Activated CD4-positive, CD25-positive, alpha-beta regulatory T cell treated with anti-CD3 and anti-CD28 coated beads, Interleukin-2, amount 50 U/mL, for 24 hours (primary cell): Measurements from ENCODE around the gene BAIAP2L2.
"Not testable (repeated sequence)": the region's sequence is repeated elsewhere in the genome, so short reads cannot be mapped to it uniquely, and the experiment has no call there.

Experiments used
- ATAC-seq, 2 donors: fragments of 150-1000 bp; cut with Tn5 transposase; one replicate each; pipeline ENCODE4 v1.10.0; 2021; ENCODE audit warnings: mild to moderate bottlenecking in 1 of 2, moderate library complexity in 1 of 2

The BAIAP2L2 gene

GRCh38 chr22:38080474-38080849, 30.0 kb downstream of the BAIAP2L2 start:
- ATAC-seq, result no peak

DNA sequence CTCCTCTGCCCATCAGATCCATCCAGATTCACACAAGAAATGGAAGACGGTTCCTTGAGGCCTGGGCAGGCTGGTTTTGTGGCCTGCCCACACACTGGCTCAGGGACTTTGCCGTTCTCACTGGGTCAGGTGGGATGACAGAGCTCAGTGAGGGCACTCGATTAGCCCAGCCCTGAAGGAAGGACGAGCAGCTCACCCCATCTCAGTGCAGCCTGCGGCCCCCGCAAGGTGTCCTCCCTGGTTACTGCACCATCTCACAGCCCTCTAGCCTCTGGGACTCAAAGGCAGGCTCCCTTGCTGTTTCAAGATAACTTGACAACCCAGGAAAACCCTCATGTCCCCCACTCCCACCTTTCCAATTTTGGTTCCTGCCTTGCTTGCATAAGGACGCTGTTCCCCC, 30.7 kb downstream of the BAIAP2L2 start:
- ATAC-seq, result no peak

GRCh38 chr22:38079208-38079607, 31.3 kb downstream of the BAIAP2L2 start:
- not testable (repeated sequence) for ATAC-seq

- no peak for ATAC-seq
These were observed 32.2 kb downstream of the BAIAP2L2 start for GRCh38 chr22:38078046-38078840.

DNA sequence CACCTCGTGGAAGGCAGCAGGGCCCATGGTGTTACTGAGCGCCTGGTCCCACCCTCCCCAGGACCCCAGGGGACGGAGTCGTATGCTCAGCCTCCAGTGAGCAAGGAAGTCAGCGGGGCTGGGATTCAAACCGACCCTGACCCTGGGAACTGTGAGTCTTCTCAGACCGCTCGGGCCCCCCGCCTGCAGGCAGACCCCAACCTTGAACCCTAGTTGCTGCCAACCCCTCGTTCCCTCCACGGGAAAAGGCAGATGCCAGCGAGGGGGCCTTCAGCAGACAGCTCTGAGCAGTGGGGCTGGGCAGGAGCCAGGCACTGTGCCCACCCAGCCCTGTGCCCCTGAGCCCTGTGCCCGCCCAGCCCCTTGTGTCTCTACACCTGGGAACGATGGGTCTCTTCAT, 32.9 kb downstream of the BAIAP2L2 start:
- ATAC-seq, result no peak

DNA sequence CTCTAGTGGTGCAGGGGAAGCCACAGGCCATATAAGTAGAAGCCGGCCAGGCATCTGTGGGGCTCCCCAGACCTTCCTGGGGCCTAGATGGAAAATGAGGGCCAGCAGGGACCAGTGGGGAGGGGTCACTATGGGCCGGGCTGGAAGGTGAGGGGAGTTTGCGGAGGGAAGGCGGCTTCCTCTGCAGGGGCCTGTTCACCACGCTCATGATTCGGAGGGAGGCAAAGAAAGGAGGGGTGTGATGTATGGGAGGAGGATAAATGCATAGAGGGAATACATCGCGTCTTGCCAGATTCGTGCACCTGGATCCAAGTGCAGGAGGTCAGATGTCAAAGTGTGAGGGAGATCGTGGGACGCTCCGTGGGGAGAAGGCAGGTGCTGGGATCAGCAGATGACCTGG, 33.4 kb downstream of the BAIAP2L2 start:
- no peak for ATAC-seq

- no peak for ATAC-seq
These were observed 34.5 kb downstream of the BAIAP2L2 start for GRCh38 chr22:38075961-38076360.

- no peak for ATAC-seq
These were observed 35.2 kb downstream of the BAIAP2L2 start for GRCh38 chr22:38075105-38075825.

DNA sequence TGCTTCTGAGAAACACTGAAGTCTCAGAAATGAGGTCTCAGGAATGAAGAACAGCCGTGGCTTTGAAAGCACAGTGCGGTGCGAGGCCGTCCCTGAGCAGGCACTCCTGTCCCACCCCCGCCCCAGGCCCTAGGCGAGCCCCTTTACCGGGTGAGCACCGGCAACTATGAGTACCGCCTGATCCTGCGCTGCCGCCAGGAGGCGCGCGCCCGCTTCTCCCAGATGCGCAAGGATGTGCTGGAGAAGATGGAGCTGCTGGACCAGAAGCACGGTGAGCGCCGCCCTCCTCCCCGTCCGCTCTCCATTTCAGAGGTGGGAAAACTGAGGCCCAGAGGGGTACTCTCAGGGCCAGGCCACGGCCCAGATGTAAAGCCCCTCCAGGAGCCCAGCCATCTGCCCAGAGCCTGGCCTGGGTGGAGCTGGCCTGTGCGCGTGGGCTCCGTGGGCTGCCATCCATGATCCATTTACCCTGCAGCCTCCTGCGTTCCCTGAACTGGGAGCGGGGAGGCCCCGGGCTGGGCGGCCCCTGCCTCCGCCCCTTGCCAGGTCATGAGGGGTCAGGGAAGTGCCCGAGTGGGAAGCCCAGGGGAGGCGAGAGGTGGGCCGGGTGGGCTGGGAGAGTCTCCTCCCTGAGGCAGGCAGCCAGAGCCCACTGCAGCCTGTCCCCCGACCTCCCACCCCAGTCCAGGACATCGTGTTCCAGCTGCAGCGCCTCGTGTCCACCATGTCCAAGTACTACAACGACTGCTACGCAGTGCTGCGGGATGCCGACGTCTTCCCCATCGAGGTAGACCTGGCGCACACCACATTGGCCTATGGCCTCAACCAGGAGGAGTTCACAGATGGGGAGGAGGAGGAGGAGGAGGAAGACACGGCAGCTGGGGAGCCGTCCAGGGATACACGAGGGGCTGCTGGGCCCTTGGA, 36.0 kb downstream of the BAIAP2L2 start:
- ATAC-seq, result no peak

GRCh38 chr22:38073150-38074130, 37.0 kb downstream of the BAIAP2L2 start:
- no peak for ATAC-seq

DNA sequence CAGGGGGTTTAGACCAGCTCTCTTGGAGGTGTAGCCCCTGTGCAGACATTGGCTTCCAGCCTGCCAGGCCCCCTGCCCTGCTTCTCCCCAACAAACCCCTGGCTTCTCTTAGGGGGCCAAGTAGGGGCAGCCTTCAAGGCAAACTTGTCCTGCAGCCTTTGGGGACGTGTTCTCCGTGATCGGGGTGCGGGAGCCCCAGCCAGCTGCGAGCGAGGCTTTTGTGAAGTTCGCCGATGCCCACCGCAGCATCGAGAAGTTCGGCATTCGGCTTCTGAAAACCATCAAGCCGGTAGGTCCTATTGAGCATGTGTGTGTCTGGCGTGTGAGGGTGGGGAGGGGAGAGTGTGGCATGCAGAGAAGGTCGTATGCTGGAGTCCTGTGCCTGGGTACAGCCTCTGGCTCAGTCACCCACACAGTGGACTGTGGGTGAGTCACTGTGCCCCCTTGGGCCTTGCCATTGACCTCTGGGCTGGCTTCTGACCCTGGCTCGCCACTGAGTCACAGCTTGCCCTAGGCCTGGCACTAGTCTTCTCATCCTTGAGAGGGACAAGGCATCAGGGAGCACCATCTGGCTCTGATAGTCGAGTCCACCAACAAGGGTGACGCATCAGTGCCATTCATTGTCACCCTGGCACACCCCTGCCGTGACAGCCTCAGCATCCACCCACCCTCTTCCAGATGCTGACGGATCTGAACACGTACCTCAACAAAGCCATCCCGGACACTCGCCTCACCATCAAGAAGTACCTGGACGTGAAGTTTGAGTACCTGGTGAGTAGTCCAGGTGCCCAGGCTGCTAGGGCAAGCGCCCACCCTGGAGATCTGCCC, 37.9 kb downstream of the BAIAP2L2 start:
- ATAC-seq, result no peak

DNA sequence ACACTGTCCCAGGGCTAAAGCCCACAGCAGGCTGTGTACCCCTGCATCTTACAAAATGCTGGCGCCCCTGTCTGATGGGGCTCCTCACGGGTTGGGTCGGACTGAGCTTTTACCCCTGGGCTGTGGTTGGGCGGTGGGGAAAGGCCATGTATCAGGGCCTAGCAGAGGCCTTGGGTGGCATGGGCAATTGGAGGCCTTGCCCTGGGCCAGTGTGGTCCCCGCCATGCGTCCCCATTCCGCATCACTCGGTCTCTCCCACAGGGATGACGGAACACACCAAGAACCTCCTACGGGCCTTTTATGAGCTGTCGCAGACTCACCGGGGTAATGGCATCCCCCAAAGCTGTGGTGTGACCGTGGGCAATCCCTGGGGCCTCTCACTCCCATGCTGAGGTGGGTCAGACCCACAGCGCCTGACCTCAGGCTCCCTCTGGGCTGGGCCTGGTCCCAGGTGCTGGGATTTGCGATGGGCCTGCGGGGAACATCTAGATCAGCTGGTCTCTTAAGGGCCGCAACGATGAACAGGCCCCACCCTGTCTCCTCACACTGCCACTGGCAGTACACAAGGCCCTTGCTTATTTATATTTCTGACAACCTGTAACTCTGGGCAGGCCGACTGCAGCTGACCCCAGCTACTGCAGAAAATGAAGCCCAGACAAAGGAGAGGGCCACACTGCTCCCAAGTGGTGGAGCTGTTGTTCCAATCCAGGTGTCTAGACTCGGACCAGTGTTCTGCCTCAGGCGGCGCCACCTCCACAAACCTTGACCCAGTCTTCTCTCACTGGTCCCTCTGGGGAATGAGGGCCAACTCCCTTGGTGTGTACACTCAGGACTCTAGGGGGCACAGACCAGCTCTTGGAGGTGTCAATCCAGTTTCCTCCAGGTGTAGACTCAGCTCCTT, 38.8 kb downstream of the BAIAP2L2 start:
- ATAC-seq, result no peak

GRCh38 chr22:38070250-38070921, 40.1 kb downstream of the BAIAP2L2 start:
- no peak for ATAC-seq

GRCh38 chr22:38069372-38070249, 40.9 kb downstream of the BAIAP2L2 start:
- no peak for ATAC-seq

- no peak for ATAC-seq
These were observed 41.7 kb downstream of the BAIAP2L2 start for GRCh38 chr22:38068641-38069371.

DNA sequence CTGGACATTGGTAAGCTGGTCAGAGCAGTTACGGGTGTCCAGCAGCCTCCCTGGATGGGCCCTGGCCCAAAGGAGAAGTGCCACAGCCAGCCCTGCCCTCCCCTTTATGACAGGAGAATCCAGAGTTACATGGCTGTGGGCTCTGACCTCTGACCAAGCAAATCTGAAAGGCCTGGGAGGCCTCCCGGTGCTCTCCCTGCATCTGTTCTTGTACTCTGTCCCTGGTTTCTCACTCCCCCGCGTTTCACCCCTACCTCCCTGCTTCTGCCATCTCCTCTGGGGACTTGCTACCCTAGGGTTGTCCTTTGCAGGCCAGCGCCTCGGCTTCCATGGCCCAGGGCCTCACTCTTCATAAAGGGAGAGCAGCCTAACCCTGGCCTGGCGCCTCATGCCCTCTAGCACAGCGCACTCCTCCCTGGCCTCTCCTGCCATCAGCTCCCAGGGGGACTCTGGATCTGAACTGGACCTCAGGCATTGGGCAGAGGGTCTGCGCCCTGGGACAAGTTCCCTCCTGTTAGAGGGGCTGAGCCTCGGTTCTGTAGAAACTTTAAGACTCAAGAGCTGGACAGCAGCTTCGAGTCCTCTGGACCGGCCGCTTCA, 42.6 kb downstream of the BAIAP2L2 start:
- no peak for ATAC-seq

- ATAC-seq, result no peak
These were observed 43.5 kb downstream of the BAIAP2L2 start for GRCh38 chr22:38067028-38067415.
